HCT116 (cell line): ENCODE measurements around the gene GDPD2. TPM values are rescaled to one million over a fixed set of nuclear protein-coding genes. Genes with fewer than 3 reads are reported as not detected.

ENCODE experiments used
- ATAC-seq: fragments of 200-7000 bp; cut with Tn5 transposase; 2 replicates; pipeline ENCODE4 v1.9.1; 2020; ENCODE audit warnings: mild to moderate bottlenecking, moderate library complexity
- BruUV-seq: library from RNA; stranded (reverse); fragments of 400-500 nt; replicated peaks from 2 replicates; lab custom pipeline; 2021; lab: Mats Ljungman, UMichigan
- CTCF ChIA-PET: fragments of 300-600 bp; sonication (Branson Sonifier 250); formaldehyde crosslinking; loops from one replicate; lab custom pipeline; 2021; ENCODE audit warnings: antibody characterized with exemption; lab: Charles Lee
- POLR2A ChIA-PET: fragments of 300-600, 350-600 bp; sonication (Branson Sonifier 250); formaldehyde crosslinking; loops from one replicate; lab custom pipeline; 2021; ENCODE audit warnings: antibody characterized with exemption; lab: Charles Lee
- RAD21 ChIA-PET, 2 experiments: fragments of 300-600 bp; sonication (Branson Sonifier 250); formaldehyde crosslinking; loops; one replicate each; lab custom pipeline; 2023; ENCODE audit warnings: low total read pairs in 2 of 2; ENCODE audit not compliant: uncharacterized antibody in 2 of 2, unreplicated experiment in 2 of 2, low non-redundant PET in 1 of 2; lab: Charles Lee
- DNase-seq: peaks from one replicate; pipeline ENCODE4 v3.0.0-alpha.2; 2010; ENCODE audit warnings: low read depth, low spot score
- H2AFZ ChIP-seq: fragments of 200-600 bp; shearing (Covaris generic), sonication (generic); 2 replicates; pipeline ENCODE4 v1.6.1; 2017; ENCODE audit warnings: low read depth, mixed run types, mixed read lengths, antibody characterized with exemption, low read length; ENCODE audit not compliant: poor library complexity, severe bottlenecking
- H3K27ac ChIP-seq: 2 replicates; pipeline ENCODE4 v1.5.1; 2012; ENCODE audit warnings: low read depth, low read length
- H3K27me3 ChIP-seq: fragments of 200-600 bp; sonication (generic); 2 replicates; pipeline ENCODE4 v1.6.1; 2016; ENCODE audit warnings: mixed run types, low read length, mixed read lengths; ENCODE audit not compliant: insufficient read depth
- H3K36me3 ChIP-seq, 2 experiments: fragments of 200-500 bp in 1 of 2; fragments of 200-600 bp in 1 of 2; sonication (Bioruptor generic) in 1 of 2; sonication (generic) in 1 of 2; 2 replicates each; pipeline versions ENCODE4 v1.5.1 to v1.6.1; 2014 to 2016; ENCODE audit warnings: low read length in 2 of 2, inconsistent platforms in 1 of 2, mixed read lengths in 1 of 2, mixed run types in 1 of 2; ENCODE audit not compliant: insufficient read depth in 2 of 2, control insufficient read depth in 1 of 2
- H3K4me1 ChIP-seq, 2 experiments: fragments of 200-600 bp in 1 of 2; sonication (generic) in 1 of 2; 2 replicates each; pipeline versions ENCODE4 v1.5.1 to v1.6.1; 2012 to 2017; ENCODE audit warnings: low read length in 2 of 2, inconsistent platforms in 1 of 2, mild to moderate bottlenecking in 1 of 2, mixed read lengths in 1 of 2, mixed run types in 1 of 2, moderate library complexity in 1 of 2; ENCODE audit not compliant: insufficient read depth in 2 of 2, control insufficient read depth in 1 of 2
- H3K4me2 ChIP-seq: fragments of 200-600 bp; sonication (generic); 2 replicates; pipeline ENCODE4 v1.6.1; 2017; ENCODE audit warnings: mixed run types, low read length, mixed read lengths
- H3K4me3 ChIP-seq, 2 experiments: fragments of 200-600 bp in 1 of 2; sonication (generic) in 1 of 2; replicated peaks in 1 of 2; 2 replicates each; pipeline ENCODE4 v1.5.1; 2011 to 2016; ENCODE audit warnings: low read length in 2 of 2, control low read depth in 1 of 2, low read depth in 1 of 2, mild to moderate bottlenecking in 1 of 2, mixed read lengths in 1 of 2, mixed run types in 1 of 2
- H3K79me2 ChIP-seq: fragments of 200-600 bp; sonication (generic); 2 replicates; pipeline ENCODE4 v1.6.1; 2017; ENCODE audit warnings: mild to moderate bottlenecking, mixed run types, low read length, moderate library complexity, mixed read lengths; ENCODE audit not compliant: insufficient read depth
- H3K9ac ChIP-seq: fragments of 200-600 bp; sonication (generic); 2 replicates; pipeline ENCODE4 v1.6.1; 2016; ENCODE audit warnings: low read length, mixed read lengths
- H3K9me2 ChIP-seq: fragments of 200-600 bp; sonication (generic), shearing (Covaris generic); 2 replicates; pipeline ENCODE4 v1.6.1; 2017; ENCODE audit warnings: mixed run types, mild to moderate bottlenecking, moderate library complexity; ENCODE audit not compliant: insufficient read depth
- H3K9me3 ChIP-seq, 2 experiments: fragments of 200-500 bp in 1 of 2; fragments of 200-600 bp in 1 of 2; sonication (Bioruptor generic) in 1 of 2; sonication (generic) in 1 of 2; 2 replicates each; pipeline ENCODE4 v1.6.1; 2014 to 2017; ENCODE audit warnings: low read length in 2 of 2, mixed read lengths in 2 of 2, inconsistent platforms in 1 of 2, low read depth in 1 of 2, mild to moderate bottlenecking in 1 of 2, mixed run types in 1 of 2, moderate library complexity in 1 of 2; ENCODE audit not compliant: control insufficient read depth in 1 of 2, insufficient read depth in 1 of 2
- H4K20me1 ChIP-seq: fragments of 200-600 bp; sonication (generic), shearing (Covaris generic); 2 replicates; pipeline ENCODE4 v1.6.1; 2017; ENCODE audit warnings: mixed run types, mild to moderate bottlenecking, moderate library complexity; ENCODE audit not compliant: insufficient read depth
- FOSL1 ChIP-seq: IDR thresholded peaks from 2 replicates; pipeline ENCODE4 v1.6.1; 2012; ENCODE audit warnings: low read depth
- POLR2AphosphoS5 ChIP-seq: IDR thresholded peaks from 2 replicates; pipeline ENCODE4 v1.6.1; 2011; ENCODE audit warnings: mild to moderate bottlenecking, low read depth, low read length, moderate library complexity
- intact Hi-C: fragments of 100-400 bp; cut with micrococcal nuclease; formaldehyde crosslinking; loops from 2 replicates; pipeline ENCODE4 v1.10.0; 2022
- total RNA-seq: library from RNA; stranded (reverse); gene quantifications from one replicate; pipeline ENCODE4 v1.2.1, GENCODE V29; 2021; ENCODE audit not compliant: unreplicated experiment
- TF ChIP-seq, protein P1 (sequence below), 3 experiments: fragments of 200-600 bp in 1 of 3; sonication (generic) in 1 of 3; IDR thresholded peaks in 2 of 3; conservative IDR thresholded peaks in 1 of 3; 2 replicates each; pipeline ENCODE4 v1.5.1; 2012 to 2017; ENCODE audit warnings: low read depth in 2 of 3, low read length in 2 of 3, antibody characterized with exemption in 1 of 3, borderline replicate concordance in 1 of 3, control low read depth in 1 of 3, mild to moderate bottlenecking in 1 of 3, mixed read lengths in 1 of 3, mixed run types in 1 of 3, moderate library complexity in 1 of 3; ENCODE audit not compliant: insufficient read depth in 1 of 3

GDPD2 gene
- total RNA-seq, 1 experiment from 2014 or later = not detected

DNA sequence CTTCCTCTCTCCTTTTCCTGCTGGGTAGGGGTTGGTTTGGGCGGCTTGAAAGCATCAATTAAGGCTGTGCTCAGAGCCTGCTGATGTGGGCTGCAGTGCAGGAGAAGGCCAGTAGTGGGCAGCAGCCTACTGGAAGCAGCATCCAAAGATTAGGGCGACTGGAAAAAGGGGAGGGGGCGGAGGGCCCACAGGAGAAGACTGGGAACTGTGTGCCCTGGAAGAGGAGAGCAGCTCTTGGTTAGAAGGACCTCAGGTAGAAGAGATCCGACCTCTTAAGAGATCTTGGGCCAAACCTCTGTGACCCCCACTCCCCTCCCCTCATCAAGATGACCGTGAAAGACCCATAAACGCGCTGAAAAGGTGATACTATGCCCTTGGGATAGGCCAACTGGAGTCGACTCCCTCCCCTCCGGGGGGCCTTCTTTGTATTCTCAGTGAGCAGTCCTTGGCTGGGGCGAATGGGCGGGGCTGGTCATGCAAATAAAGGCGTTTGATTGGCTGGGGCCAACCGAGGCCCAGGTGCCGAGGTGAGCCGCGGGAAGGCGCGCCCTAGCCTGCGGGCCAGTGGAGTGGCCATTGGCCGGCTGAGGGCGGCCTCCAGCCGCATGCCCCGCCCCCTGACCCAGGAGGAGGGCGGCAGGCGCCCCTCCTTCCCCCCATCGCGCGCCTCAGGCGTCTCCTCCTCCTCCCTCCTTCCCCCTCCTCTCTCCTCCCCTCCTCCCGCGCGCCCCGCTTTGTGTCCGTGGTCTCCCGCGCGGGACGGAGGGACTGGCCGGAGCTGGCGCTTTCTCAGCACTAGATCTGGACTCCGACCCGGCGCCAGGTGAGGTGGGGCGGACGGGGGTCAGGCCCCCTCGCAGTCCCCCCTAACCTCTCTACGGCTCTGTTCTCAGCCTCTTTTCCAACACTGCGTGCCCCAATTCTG lies 31.6 kb downstream of the GDPD2 start:
- Histone ChIP-seq H3K4me3 (peak overlapping the region; percentile 67 to 73), H3K79me2 (peaks cover 20% of the 10 kb centered on the region), H3K4me1 (peaks cover 10 to 32% of the 10 kb centered on the region in 2 experiments), H3K9ac (peak overlapping the region; percentile 81), H3K27ac (peak overlapping the region; percentile 90), H4K20me1 (no peaks in the 10 kb centered on the region), H2AFZ (no peak overlapping the region), H3K4me2 (peak overlapping the region; percentile 83), H3K27me3 (no peaks in the 10 kb centered on the region), H3K9me3 (no peaks in the 10 kb centered on the region), H3K36me3 (0 out of 4 replicates have a peak, but pooled peaks cover 0 to 4% of the 10 kb centered on the region in 2 experiments), H3K9me2 (no peaks in the 10 kb centered on the region)
- peak; percentile 88 for ATAC-seq
- intact Hi-C loops = loop anchor here (1.0 to 10.0 kb wide), 4 partner anchors 22 to 310 kb away; no protein-coding TSS in a partner anchor
- peak; percentile 82 for DNase-seq
- CTCF ChIA-PET = interaction anchor here (0.5 to 1.0 kb wide), 2 partner anchors 46 to 99 kb away, joined by 3 to 4 read pairs; no protein-coding TSS in a partner anchor
- RAD21 ChIA-PET = interaction anchor here in 1 of 2 experiments (1.5 kb wide), 1 partner anchor 210 kb away, joined by 3 read pairs; no protein-coding TSS in a partner anchor
- no TSS peak for BruUV-seq
- POLR2A ChIA-PET = no interaction called here
- TF ChIP-seq POLR2AphosphoS5 (peak; percentile 61), FOSL1 (no peak)
- TF ChIP-seq, protein P1, sequence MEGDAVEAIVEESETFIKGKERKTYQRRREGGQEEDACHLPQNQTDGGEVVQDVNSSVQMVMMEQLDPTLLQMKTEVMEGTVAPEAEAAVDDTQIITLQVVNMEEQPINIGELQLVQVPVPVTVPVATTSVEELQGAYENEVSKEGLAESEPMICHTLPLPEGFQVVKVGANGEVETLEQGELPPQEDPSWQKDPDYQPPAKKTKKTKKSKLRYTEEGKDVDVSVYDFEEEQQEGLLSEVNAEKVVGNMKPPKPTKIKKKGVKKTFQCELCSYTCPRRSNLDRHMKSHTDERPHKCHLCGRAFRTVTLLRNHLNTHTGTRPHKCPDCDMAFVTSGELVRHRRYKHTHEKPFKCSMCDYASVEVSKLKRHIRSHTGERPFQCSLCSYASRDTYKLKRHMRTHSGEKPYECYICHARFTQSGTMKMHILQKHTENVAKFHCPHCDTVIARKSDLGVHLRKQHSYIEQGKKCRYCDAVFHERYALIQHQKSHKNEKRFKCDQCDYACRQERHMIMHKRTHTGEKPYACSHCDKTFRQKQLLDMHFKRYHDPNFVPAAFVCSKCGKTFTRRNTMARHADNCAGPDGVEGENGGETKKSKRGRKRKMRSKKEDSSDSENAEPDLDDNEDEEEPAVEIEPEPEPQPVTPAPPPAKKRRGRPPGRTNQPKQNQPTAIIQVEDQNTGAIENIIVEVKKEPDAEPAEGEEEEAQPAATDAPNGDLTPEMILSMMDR (IDR thresholded peaks at IDR 0.05 in 2 of 3, conservative IDR thresholded peaks at IDR 0.05 in 1 of 3; ENCODE audit: borderline replicate concordance in 1 of 3, insufficient read depth in 1 of 3, low read depth in 2 of 3, low read length in 2 of 3) = peak in 2 of 3 experiments; percentile 88; a peak in 4 of 6 replicates
